ENCODE measurements around the gene NPHP4.

Gene NPHP4

GRCh38 chr1:5971471-5972197 is 20.6 kb downstream of the NPHP4 start:
- no peak for DNase-seq (ENCODE audit: low read depth)

- DNase-seq (ENCODE audit: low read depth) = no peak
These were observed 21.5 kb downstream of the NPHP4 start for GRCh38 chr1:5970610-5971273.

GRCh38 chr1:5969168-5969567 is 23.1 kb downstream of the NPHP4 start:
- DNase-seq (ENCODE audit: low read depth) = no peak

GRCh38 chr1:5968161-5968736 is 24.0 kb downstream of the NPHP4 start:
- no peak for DNase-seq (ENCODE audit: low read depth)

- DNase-seq (ENCODE audit: low read depth) = no peak
These were observed 24.7 kb downstream of the NPHP4 start for GRCh38 chr1:5967351-5968160.

GRCh38 chr1:5966543-5967205 is 25.6 kb downstream of the NPHP4 start:
- DNase-seq (ENCODE audit: low read depth) = no peak

GRCh38 chr1:5965586-5966131 is 26.6 kb downstream of the NPHP4 start:
- DNase-seq (ENCODE audit: low read depth) = no peak

GRCh38 chr1:5962265-5963105 is 29.7 kb downstream of the NPHP4 start:
- no peak for DNase-seq (ENCODE audit: low read depth)

GRCh38 chr1:5961601-5962000 is 30.6 kb downstream of the NPHP4 start:
- DNase-seq (ENCODE audit: low read depth) = no peak

GRCh38 chr1:5960336-5960735 is 31.9 kb downstream of the NPHP4 start:
- DNase-seq (ENCODE audit: low read depth) = no peak

GRCh38 chr1:5959667-5960230 is 32.5 kb downstream of the NPHP4 start:
- no peak for DNase-seq (ENCODE audit: low read depth)

GRCh38 chr1:5959087-5959486 is 33.1 kb downstream of the NPHP4 start:
- DNase-seq (ENCODE audit: low read depth) = no peak

- no peak for DNase-seq (ENCODE audit: low read depth)
These were observed 36.0 kb downstream of the NPHP4 start for GRCh38 chr1:5956022-5956830.

GRCh38 chr1:5955479-5955977 is 36.7 kb downstream of the NPHP4 start:
- no peak for DNase-seq (ENCODE audit: low read depth)

- DNase-seq (ENCODE audit: low read depth) = no peak
These were observed 37.3 kb downstream of the NPHP4 start for GRCh38 chr1:5954964-5955363.

GRCh38 chr1:5953386-5953785 is 38.8 kb downstream of the NPHP4 start:
- no peak for DNase-seq (ENCODE audit: low read depth)

GRCh38 chr1:5951846-5952410 is 40.3 kb downstream of the NPHP4 start:
- DNase-seq (ENCODE audit: low read depth) = no peak

- DNase-seq (ENCODE audit: low read depth) = no peak
These were observed 41.0 kb downstream of the NPHP4 start for GRCh38 chr1:5950994-5951785.
